IMR-90 (cell line): ENCODE measurements around the gene LYVE1. TPM values are rescaled to one million over a fixed set of nuclear protein-coding genes. Genes with fewer than 3 reads are reported as not detected.

Source experiments
- ATAC-seq: fragments of 200-7000 bp; cut with Tn5 transposase; 2 replicates; pipeline ENCODE4 v1.9.1; 2020; ENCODE audit warnings: low read depth, mild to moderate bottlenecking, moderate library complexity
- BruUV-seq: library from RNA; stranded (reverse); fragments of 400-500 nt; replicated peaks from 2 replicates; lab custom pipeline; 2021; lab: Mats Ljungman, UMichigan
- CTCF ChIA-PET: fragments of 300-600 bp; formaldehyde crosslinking; extraction: SDS; loops from one replicate; lab custom pipeline; 2021; ENCODE audit warnings: antibody characterized with exemption; lab: Yijun Ruan, JAX
- POLR2A ChIA-PET: fragments of 300-600 bp; sonication (Branson Sonifier 250); formaldehyde crosslinking; loops from one replicate; lab custom pipeline; 2022; ENCODE audit warnings: antibody characterized with exemption; ENCODE audit not compliant: unreplicated experiment; lab: Charles Lee
- DNase-seq: peaks from one replicate; pipeline ENCODE4 v3.0.0; 2013
- H2AFZ ChIP-seq: replicated peaks from 2 replicates; pipeline ENCODE3; 2013; ENCODE audit warnings: low read length, mild to moderate bottlenecking; ENCODE audit not compliant: poor library complexity
- H2AK5ac ChIP-seq: 2 replicates; pipeline ENCODE4 v1.6.1; 2013; ENCODE audit warnings: low read depth, low read length, inconsistent platforms
- H2AK9ac ChIP-seq: replicated peaks from 2 replicates; pipeline ENCODE3; 2013; ENCODE audit warnings: mild to moderate bottlenecking, low read depth, low read length, moderate library complexity; ENCODE audit not compliant: poor library complexity
- H2BK120ac ChIP-seq: 2 replicates; pipeline ENCODE4 v1.6.1; 2013; ENCODE audit warnings: low read depth, low read length, inconsistent platforms
- H2BK15ac ChIP-seq: 3 replicates; pipeline ENCODE4 v1.6.1; 2013; ENCODE audit warnings: low read depth, low read length, inconsistent platforms
- H2BK20ac ChIP-seq: 2 replicates; pipeline ENCODE4 v1.6.1; 2013; ENCODE audit warnings: low read depth, mild to moderate bottlenecking, inconsistent platforms, low read length, moderate library complexity
- H2BK5ac ChIP-seq: 2 replicates; pipeline ENCODE4 v1.6.1; 2013; ENCODE audit warnings: mild to moderate bottlenecking, low read depth, low read length, inconsistent platforms; ENCODE audit not compliant: poor library complexity, severe bottlenecking
- H3K14ac ChIP-seq: replicated peaks from 2 replicates; pipeline ENCODE4 v1.6.1; 2013; ENCODE audit warnings: low read depth, low read length, inconsistent platforms
- H3K18ac ChIP-seq: 2 replicates; pipeline ENCODE4 v1.6.1; 2013; ENCODE audit warnings: low read depth, low read length, control low read depth
- H3K23ac ChIP-seq: 2 replicates; pipeline ENCODE4 v1.6.1; 2013; ENCODE audit warnings: low read depth, low read length, inconsistent platforms
- H3K27ac ChIP-seq: 2 replicates; pipeline ENCODE4 v1.5.1; 2013; ENCODE audit warnings: mild to moderate bottlenecking, control low read depth, low read length; ENCODE audit not compliant: insufficient read depth
- H3K27me3 ChIP-seq: 2 replicates; pipeline ENCODE4 v1.6.1; 2013; ENCODE audit warnings: low read length; ENCODE audit not compliant: control insufficient read depth, insufficient read depth
- H3K36me3 ChIP-seq: 2 replicates; pipeline ENCODE4 v1.6.1; 2013; ENCODE audit warnings: low read length, mixed read lengths; ENCODE audit not compliant: control insufficient read depth, insufficient read depth
- H3K4ac ChIP-seq: 2 replicates; pipeline ENCODE4 v1.6.1; 2013; ENCODE audit warnings: low read depth, low read length, inconsistent platforms
- H3K4me1 ChIP-seq: 2 replicates; pipeline ENCODE4 v1.6.1; 2013; ENCODE audit warnings: low read length, mixed read lengths; ENCODE audit not compliant: control insufficient read depth, insufficient read depth
- H3K4me2 ChIP-seq: 2 replicates; pipeline ENCODE4 v1.6.1; 2013; ENCODE audit warnings: low read depth, mild to moderate bottlenecking, control low read depth, low read length, moderate library complexity
- H3K4me3 ChIP-seq: 2 replicates; pipeline ENCODE4 v1.5.1; 2013; ENCODE audit warnings: low read depth, mild to moderate bottlenecking, control low read depth, low read length, moderate library complexity; ENCODE audit not compliant: insufficient read depth
- H3K56ac ChIP-seq: 2 replicates; pipeline ENCODE4 v1.6.1; 2013; ENCODE audit warnings: low read length, inconsistent platforms; ENCODE audit not compliant: insufficient read depth; ENCODE audit errors: extremely low read depth
- H3K79me1 ChIP-seq, 2 experiments: 2 replicates each; pipeline ENCODE4 v1.6.1; 2013; ENCODE audit warnings: low read length in 2 of 2, inconsistent platforms in 1 of 2, low read depth in 1 of 2
- H3K9ac ChIP-seq: 2 replicates; pipeline ENCODE4 v1.6.1; 2013; ENCODE audit warnings: low read depth, low read length, control low read depth
- H3K9me1 ChIP-seq: 2 replicates; pipeline ENCODE4 v1.6.1; 2013; ENCODE audit warnings: low read length, inconsistent platforms; ENCODE audit not compliant: insufficient read depth
- H3K9me3 ChIP-seq: 2 replicates; pipeline ENCODE4 v1.6.1; 2013; ENCODE audit warnings: low read length; ENCODE audit not compliant: control insufficient read depth, insufficient read depth
- H4K20me1 ChIP-seq: 2 replicates; pipeline ENCODE4 v1.6.1; 2013; ENCODE audit warnings: low read length, inconsistent platforms; ENCODE audit not compliant: insufficient read depth
- H4K5ac ChIP-seq: 2 replicates; pipeline ENCODE4 v1.6.1; 2013; ENCODE audit warnings: mild to moderate bottlenecking, low read depth, low read length, control low read depth
- H4K8ac ChIP-seq, 2 experiments: 2 replicates each; pipeline ENCODE4 v1.6.1; 2013; ENCODE audit warnings: low read depth in 2 of 2, low read length in 2 of 2, control low read depth in 1 of 2, inconsistent platforms in 1 of 2
- H4K91ac ChIP-seq: 2 replicates; pipeline ENCODE4 v1.6.1; 2013; ENCODE audit warnings: low read depth, low read length, inconsistent platforms; ENCODE audit not compliant: insufficient read depth
- CEBPB ChIP-seq: IDR thresholded peaks from 2 replicates; pipeline ENCODE4 v1.6.1; 2012; ENCODE audit warnings: low read depth, low read length, improper control_type of control experiment
- MAFK ChIP-seq: IDR thresholded peaks from 2 replicates; pipeline ENCODE4 v1.6.1; 2012; ENCODE audit warnings: low read depth, low read length, improper control_type of control experiment
- MAZ ChIP-seq: IDR thresholded peaks from 2 replicates; pipeline ENCODE4 v1.6.1; 2012; ENCODE audit warnings: low read depth, mild to moderate bottlenecking, low read length, improper control_type of control experiment, moderate library complexity, borderline replicate concordance
- WGBS, 2 experiments: methylation state at CpG; one replicate each; pipeline versions ENCODE4 v1.1.5 to v1.1.7; 2013; ENCODE audit warnings: missing lambda C conversion rate in 2 of 2; ENCODE audit not compliant: insufficient read length in 1 of 2; ENCODE audit errors: extremely low coverage in 2 of 2; 5-methylcytosine and 5-hydroxymethylcytosine counted together
- dilution Hi-C: fragments of 300-500 bp; cut with HindIII; formaldehyde crosslinking; loops from one replicate; pipeline ENCODE4 v1.14.3; 2018; ENCODE audit warnings: low sequenced_read_pairs; ENCODE audit not compliant: unreplicated experiment
- in situ Hi-C: fragments of 300-500 bp; cut with MboI; formaldehyde crosslinking; loops from 3 replicates; pipeline ENCODE4 v1.14.3; 2019; ENCODE audit warnings: low sequenced_read_pairs, inconsistent platforms, mixed read lengths
- intact Hi-C: fragments of 100-400 bp; cut with micrococcal nuclease; formaldehyde crosslinking; loops from 2 replicates; pipeline ENCODE4 v1.10.0; 2022
- polyA plus RNA-seq, 3 experiments: library from polyadenylated mRNA; depleted of rRNA; stranded (reverse); fragments of >200 nt; gene quantifications; 2 replicates each; pipeline ENCODE4 v1.2.3, GENCODE V29; 2012; ENCODE audit warnings: low replicate concordance in 1 of 3
- total RNA-seq: library from RNA; depleted of rRNA; stranded (reverse); fragments of >200 nt; gene quantifications from 2 replicates; pipeline ENCODE4 v1.2.3, GENCODE V29; 2012
- TF ChIP-seq, protein P1 (sequence below): fragments of 150-350 bp; IDR thresholded peaks from 2 replicates; pipeline ENCODE4 v1.6.1; 2017; ENCODE audit warnings: mild to moderate bottlenecking, antibody characterized with exemption, low read length, low read depth

LYVE1 gene
- total and polyA plus RNA-seq, 2 of the 4 experiments (the other 2 are of a cell fraction), result not detected

DNA sequence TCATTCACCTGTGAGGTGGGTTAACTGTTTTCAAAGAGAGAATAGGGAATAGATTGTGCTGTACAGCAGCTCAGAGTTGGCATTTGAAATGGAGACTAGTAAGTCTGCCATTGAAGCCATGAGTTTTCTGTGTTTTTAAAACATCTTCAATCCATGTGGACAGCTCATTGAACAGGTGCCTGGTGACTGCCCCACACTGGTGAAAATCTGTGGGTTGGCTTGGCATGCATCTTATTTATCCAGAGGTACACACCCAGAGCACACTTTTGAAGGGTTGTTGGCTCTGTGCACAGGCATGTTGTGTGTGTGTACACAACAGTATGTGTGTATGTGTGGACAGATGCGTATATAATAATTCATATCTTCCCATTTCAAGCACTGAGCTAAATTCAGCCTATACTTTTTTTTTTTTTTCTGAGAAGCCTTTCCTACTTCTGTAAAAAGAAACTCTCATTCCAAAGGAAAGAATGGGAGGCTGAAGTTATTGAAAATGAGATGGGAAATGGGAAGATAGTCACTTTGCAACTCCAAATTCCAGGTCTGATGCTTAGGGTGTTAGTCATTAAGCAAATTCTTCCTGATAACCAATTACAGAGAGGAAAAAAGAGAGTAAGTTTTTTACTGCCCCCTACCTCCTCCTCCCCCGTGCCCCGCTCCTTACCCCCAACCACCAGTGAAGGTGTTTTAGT is 7.0 kb upstream of the LYVE1 start:
- Histone ChIP-seq H3K18ac (no peak overlapping the region), H4K91ac (no peak overlapping the region), H2AFZ (no peak overlapping the region), H4K8ac (no peak overlapping the region), H3K56ac (no peak overlapping the region), H3K27me3 (no peaks in the 10 kb centered on the region), H3K27ac (no peak overlapping the region), H2AK9ac (no peak overlapping the region), H3K4me1 (peaks cover 14% of the 10 kb centered on the region), H2BK20ac (no peak overlapping the region), H2BK5ac (no peak overlapping the region), H2AK5ac (peak overlapping the region; percentile 28; the same call in 1 of the 2 replicates), H3K9ac (no peak overlapping the region), H3K36me3 (peaks cover 56% of the 10 kb centered on the region), H3K14ac (peak overlapping the region; percentile 50; the same call in 1 of the 2 replicates), H3K9me1 (peaks cover 34% of the 10 kb centered on the region), H3K23ac (no peak overlapping the region), H3K4me2 (no peak overlapping the region), H3K4ac (no peak overlapping the region), H2BK15ac (no peak overlapping the region), H3K4me3 (no peak overlapping the region), H3K79me1 (peaks cover 0 to 5% of the 10 kb centered on the region in 2 experiments; a peak in 1 of 4 replicates), H4K5ac (no peak overlapping the region), H3K9me3 (no peaks in the 10 kb centered on the region), H2BK120ac (no peak overlapping the region; the same call in 1 of the 2 replicates), H4K20me1 (no peaks in the 10 kb centered on the region; the same call in 1 of the 2 replicates)
- POLR2A ChIA-PET, result no interaction called here
- WGBS, 2 experiments, result no CpG with 5 or more reads among the region's 3 CpGs
- no peak for DNase-seq
- in situ Hi-C loops (no loop called here), dilution Hi-C loops (no loop called here), intact Hi-C loops (no loop called here)
- peak; percentile 38 for ATAC-seq
- TF ChIP-seq MAFK, result no peak
- TF ChIP-seq, protein P1, sequence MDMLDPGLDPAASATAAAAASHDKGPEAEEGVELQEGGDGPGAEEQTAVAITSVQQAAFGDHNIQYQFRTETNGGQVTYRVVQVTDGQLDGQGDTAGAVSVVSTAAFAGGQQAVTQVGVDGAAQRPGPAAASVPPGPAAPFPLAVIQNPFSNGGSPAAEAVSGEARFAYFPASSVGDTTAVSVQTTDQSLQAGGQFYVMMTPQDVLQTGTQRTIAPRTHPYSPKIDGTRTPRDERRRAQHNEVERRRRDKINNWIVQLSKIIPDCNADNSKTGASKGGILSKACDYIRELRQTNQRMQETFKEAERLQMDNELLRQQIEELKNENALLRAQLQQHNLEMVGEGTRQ, result no peak
- no peak for TF ChIP-seq MAZ
- TF ChIP-seq CEBPB, result no peak
- BruUV-seq, result TSS peak; percentile 71
- CTCF ChIA-PET, result interaction anchor here (0.6 kb wide), 2 partner anchors 10 to 18 kb away, joined by 3 to 4 read pairs; no protein-coding TSS in a partner anchor
